CD4-positive, CD25-positive, alpha-beta regulatory T cell (primary cell): Measurements from ENCODE around the gene GIT2. TPM values are rescaled to one million over a fixed set of nuclear protein-coding genes. Genes with fewer than 3 reads are reported as not detected.
A peak's percentile ranks its signal among the peaks of the same experiment; 100 is the strongest.

Source experiments
- ATAC-seq, 2 donors: fragments of 150-1000 bp; cut with Tn5 transposase; one replicate each; pipeline ENCODE4 v1.10.0; 2021; ENCODE audit warnings: low read depth in 2 of 2, moderate number of reproducible peaks in 2 of 2, moderate library complexity in 1 of 2
- DNase-seq, 3 donors: peaks; one replicate each; pipeline versions ENCODE4 v3.0.0 to v3.0.0-alpha.2; 2012 to 2022; ENCODE audit warnings: mixed read lengths in 1 of 3
- H3K27ac ChIP-seq: one replicate; pipeline ENCODE4 v1.7.0; 2013; ENCODE audit warnings: mild to moderate bottlenecking, low read length; ENCODE audit not compliant: insufficient read depth, poor library complexity, severe bottlenecking
- H3K27me3 ChIP-seq: one replicate; pipeline ENCODE4 v1.7.0; 2013; ENCODE audit warnings: low read length; ENCODE audit not compliant: control insufficient read depth, insufficient read depth
- H3K36me3 ChIP-seq: one replicate; pipeline ENCODE4 v1.7.0; 2013; ENCODE audit warnings: mild to moderate bottlenecking, low read length, moderate library complexity; ENCODE audit not compliant: control insufficient read depth, insufficient read depth
- H3K4me1 ChIP-seq: 2 replicates; pipeline ENCODE4 v1.7.0; 2013; ENCODE audit warnings: mild to moderate bottlenecking, low read length; ENCODE audit not compliant: insufficient read depth, control insufficient read depth, poor library complexity, severe bottlenecking
- H3K4me3 ChIP-seq: one replicate; pipeline ENCODE4 v1.7.0; 2013; ENCODE audit warnings: low read depth, mild to moderate bottlenecking, low read length, moderate library complexity
- H3K9me3 ChIP-seq, 2 experiments: 1 replicate in 1 of 2; 2 replicates in 1 of 2; pipeline ENCODE4 v1.7.0; 2013; ENCODE audit warnings: low read length in 2 of 2, mild to moderate bottlenecking in 1 of 2, moderate library complexity in 1 of 2; ENCODE audit not compliant: control insufficient read depth in 2 of 2
- H3K27ac Mint-ChIP-seq, 3 donors: one replicate each; pipeline ENCODE4 v1.8.0; 2020 to 2022; ENCODE audit warnings: mild to moderate bottlenecking in 3 of 3, mixed read lengths in 3 of 3, moderate library complexity in 2 of 3
- H3K27me3 Mint-ChIP-seq: one replicate; pipeline ENCODE4 v1.8.0; 2022; ENCODE audit warnings: mild to moderate bottlenecking, mixed read lengths
- H3K36me3 Mint-ChIP-seq: one replicate; pipeline ENCODE4 v1.8.0; 2020; ENCODE audit warnings: mixed read lengths
- H3K4me1 Mint-ChIP-seq, 4 donors: one replicate each; pipeline ENCODE4 v1.8.0; 2020 to 2022; ENCODE audit warnings: mixed read lengths in 4 of 4, mild to moderate bottlenecking in 1 of 4
- H3K4me3 Mint-ChIP-seq, 4 donors: one replicate each; pipeline ENCODE4 v1.8.0; 2020 to 2022; ENCODE audit warnings: mild to moderate bottlenecking in 4 of 4, mixed read lengths in 4 of 4, moderate library complexity in 3 of 4
- H3K9me3 Mint-ChIP-seq, 7 donors: one replicate each; pipeline ENCODE4 v1.8.0; 2020 to 2022; ENCODE audit warnings: mixed read lengths in 7 of 7, mild to moderate bottlenecking in 3 of 7, moderate library complexity in 2 of 7
- polyA plus RNA-seq, 4 donors: library from polyadenylated mRNA; unstranded; fragments of 300-500 nt; fragmentation: Illumina TruSeq; gene quantifications; one replicate each; pipeline ENCODE4 v1.2.3, GENCODE V29; 2021
- total RNA-seq: library from RNA; stranded (reverse); gene quantifications from one replicate; pipeline ENCODE4 v1.2.3, GENCODE V29; 2022

GIT2 gene
- total and polyA plus RNA-seq, 5 donors from 2014 or later, result 79.0 to 95.3 (median 81.7) TPM

- peaks cover 3 to 14% (median 5%) of the 10 kb centered on the region in 4 donors for H3K4me1 Mint-ChIP-seq
- no peaks in the 10 kb centered on the region for H3K9me3 Mint-ChIP-seq
- H3K36me3 ChIP-seq, result peaks cover 27% of the 10 kb centered on the region
- no peak overlapping the region for H3K4me3 Mint-ChIP-seq
- H3K36me3 Mint-ChIP-seq, result peaks cover 21% of the 10 kb centered on the region
- no peaks in the 10 kb centered on the region for H3K27me3 Mint-ChIP-seq
- H3K4me1 ChIP-seq, result no peaks in the 10 kb centered on the region
- peak overlapping the region in 1 of 3 donors; percentile 63 for H3K27ac Mint-ChIP-seq
- H3K9me3 ChIP-seq, result no peaks in the 10 kb centered on the region
- ATAC-seq (no peak), DNase-seq (no peak)
- no peak overlapping the region for H3K4me3 ChIP-seq
- H3K27ac ChIP-seq, result no peak overlapping the region
- H3K27me3 ChIP-seq, result no peaks in the 10 kb centered on the region
Measured at GRCh38 chr12:109923481-109924245, 72.5 kb downstream of the GIT2 start.

- H3K4me3 ChIP-seq, result no peak overlapping the region
- H3K36me3 Mint-ChIP-seq, result peaks cover 23% of the 10 kb centered on the region
- no peaks in the 10 kb centered on the region for H3K4me1 ChIP-seq
- ATAC-seq, result no peak
- H3K9me3 ChIP-seq, result no peaks in the 10 kb centered on the region
- no peaks in the 10 kb centered on the region for H3K27me3 Mint-ChIP-seq
- no peak for DNase-seq
- H3K9me3 Mint-ChIP-seq, result no peaks in the 10 kb centered on the region
- peaks cover 32% of the 10 kb centered on the region for H3K36me3 ChIP-seq
- H3K27me3 ChIP-seq, result no peaks in the 10 kb centered on the region
- no peak overlapping the region for H3K4me3 Mint-ChIP-seq
- peak overlapping the region in 1 of 3 donors; percentile 63 for H3K27ac Mint-ChIP-seq
- H3K27ac ChIP-seq, result no peak overlapping the region
- peaks cover 3 to 15% (median 5%) of the 10 kb centered on the region in 4 donors for H3K4me1 Mint-ChIP-seq
Measured at GRCh38 chr12:109923038-109923437, 73.1 kb downstream of the GIT2 start.

- H3K4me3 Mint-ChIP-seq, result no peak overlapping the region
- Histone ChIP-seq H3K36me3 (peaks cover 41% of the 10 kb centered on the region), H3K4me1 (no peaks in the 10 kb centered on the region), H3K27ac (no peak overlapping the region), H3K4me3 (no peak overlapping the region), H3K27me3 (no peaks in the 10 kb centered on the region), H3K9me3 (no peaks in the 10 kb centered on the region)
- ATAC-seq (no peak), DNase-seq (no peak)
- H3K27ac Mint-ChIP-seq, result peak overlapping the region in 1 of 3 donors; percentile 59
- no peaks in the 10 kb centered on the region for H3K9me3 Mint-ChIP-seq
- no peaks in the 10 kb centered on the region for H3K27me3 Mint-ChIP-seq
- H3K4me1 Mint-ChIP-seq, result peaks cover 0 to 9% (median 2%) of the 10 kb centered on the region in 4 donors
- H3K36me3 Mint-ChIP-seq, result peaks cover 29% of the 10 kb centered on the region
Measured at GRCh38 chr12:109921982-109922381, 74.2 kb downstream of the GIT2 start.

DNA sequence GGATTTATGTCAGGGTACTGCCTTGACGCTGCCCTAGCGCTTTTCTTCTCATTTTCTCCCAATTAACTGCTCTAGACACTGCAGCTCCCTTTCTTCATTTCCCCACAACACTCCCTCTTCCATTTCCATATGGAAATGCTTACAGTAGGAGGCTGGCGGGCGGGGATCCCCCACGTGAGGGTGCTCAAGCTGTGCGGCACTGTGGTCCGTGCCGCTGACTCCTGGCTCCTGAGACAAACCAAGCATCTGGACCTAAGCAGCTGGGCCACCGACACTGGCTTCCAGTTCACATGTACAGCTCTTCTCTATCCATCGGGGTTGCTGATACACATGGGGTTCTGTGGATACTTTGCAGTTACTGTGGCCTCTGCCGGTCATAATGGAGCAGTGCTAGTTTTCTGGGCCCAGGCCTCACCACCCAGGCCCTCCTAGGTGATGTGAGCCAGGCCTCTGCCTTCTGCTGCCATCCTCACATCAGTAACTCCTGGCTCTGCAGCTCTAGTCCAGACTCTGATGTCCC is 75.8 kb downstream of the GIT2 start:
- Mint-ChIP-seq H3K27me3 (no peaks in the 10 kb centered on the region), H3K4me3 (no peak overlapping the region), H3K9me3 (no peaks in the 10 kb centered on the region), H3K36me3 (peaks cover 41% of the 10 kb centered on the region), H3K4me1 (peaks cover 0 to 9% (median 2%) of the 10 kb centered on the region in 4 donors), H3K27ac (peak overlapping the region in 2 of 3 donors; percentile 51 to 60)
- Histone ChIP-seq H3K36me3 (peaks cover 57% of the 10 kb centered on the region), H3K27me3 (no peaks in the 10 kb centered on the region), H3K27ac (no peak overlapping the region), H3K4me3 (no peak overlapping the region), H3K9me3 (no peaks in the 10 kb centered on the region), H3K4me1 (no peaks in the 10 kb centered on the region)
- no peak for DNase-seq
- no peak for ATAC-seq

GRCh38 chr12:109919456-109919855 is 76.7 kb downstream of the GIT2 start:
- DNase-seq, result no peak
- H3K36me3 Mint-ChIP-seq, result peaks cover 49% of the 10 kb centered on the region
- H3K9me3 Mint-ChIP-seq, result no peaks in the 10 kb centered on the region
- peaks cover 66% of the 10 kb centered on the region for H3K36me3 ChIP-seq
- H3K4me3 ChIP-seq, result no peak overlapping the region
- no peak overlapping the region for H3K27ac Mint-ChIP-seq
- peak overlapping the region in 1 of 4 donors; percentile 32 for H3K4me3 Mint-ChIP-seq
- H3K27ac ChIP-seq, result no peak overlapping the region
- no peaks in the 10 kb centered on the region for H3K9me3 ChIP-seq
- no peak for ATAC-seq
- H3K4me1 Mint-ChIP-seq, result peaks cover 0 to 9% (median 0%) of the 10 kb centered on the region in 4 donors
- H3K27me3 ChIP-seq, result no peaks in the 10 kb centered on the region
- H3K4me1 ChIP-seq, result no peaks in the 10 kb centered on the region
- H3K27me3 Mint-ChIP-seq, result no peaks in the 10 kb centered on the region

DNA sequence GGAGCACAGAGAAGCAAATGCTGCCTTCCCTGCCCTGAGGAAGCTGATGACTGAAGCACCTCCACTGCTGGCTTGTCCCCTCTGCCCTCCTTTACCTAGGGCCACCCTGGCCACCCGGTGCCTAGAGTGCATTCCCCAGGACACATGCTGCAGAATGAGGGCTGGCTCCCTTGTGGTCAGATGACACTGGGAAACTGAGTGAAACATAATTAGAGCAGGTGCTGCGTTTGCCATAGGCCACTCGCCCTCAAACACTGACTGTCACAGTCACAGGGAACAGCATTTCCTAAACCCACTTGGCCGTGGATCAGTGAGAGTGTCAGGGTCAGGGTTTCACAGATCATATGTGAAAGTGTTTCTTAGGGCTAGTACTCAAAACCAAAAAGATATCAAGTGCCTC is 80.1 kb downstream of the GIT2 start:
- Mint-ChIP-seq H3K9me3 (no peaks in the 10 kb centered on the region), H3K4me1 (peaks cover 0 to 8% (median 0%) of the 10 kb centered on the region in 4 donors), H3K36me3 (peaks cover 61% of the 10 kb centered on the region), H3K4me3 (no peak overlapping the region), H3K27ac (no peak overlapping the region), H3K27me3 (no peaks in the 10 kb centered on the region)
- ATAC-seq, result no peak
- Histone ChIP-seq H3K36me3 (peaks cover 92% of the 10 kb centered on the region), H3K27ac (no peak overlapping the region), H3K9me3 (no peaks in the 10 kb centered on the region), H3K27me3 (no peaks in the 10 kb centered on the region), H3K4me1 (no peaks in the 10 kb centered on the region), H3K4me3 (no peak overlapping the region)
- DNase-seq, result no peak

DNA sequence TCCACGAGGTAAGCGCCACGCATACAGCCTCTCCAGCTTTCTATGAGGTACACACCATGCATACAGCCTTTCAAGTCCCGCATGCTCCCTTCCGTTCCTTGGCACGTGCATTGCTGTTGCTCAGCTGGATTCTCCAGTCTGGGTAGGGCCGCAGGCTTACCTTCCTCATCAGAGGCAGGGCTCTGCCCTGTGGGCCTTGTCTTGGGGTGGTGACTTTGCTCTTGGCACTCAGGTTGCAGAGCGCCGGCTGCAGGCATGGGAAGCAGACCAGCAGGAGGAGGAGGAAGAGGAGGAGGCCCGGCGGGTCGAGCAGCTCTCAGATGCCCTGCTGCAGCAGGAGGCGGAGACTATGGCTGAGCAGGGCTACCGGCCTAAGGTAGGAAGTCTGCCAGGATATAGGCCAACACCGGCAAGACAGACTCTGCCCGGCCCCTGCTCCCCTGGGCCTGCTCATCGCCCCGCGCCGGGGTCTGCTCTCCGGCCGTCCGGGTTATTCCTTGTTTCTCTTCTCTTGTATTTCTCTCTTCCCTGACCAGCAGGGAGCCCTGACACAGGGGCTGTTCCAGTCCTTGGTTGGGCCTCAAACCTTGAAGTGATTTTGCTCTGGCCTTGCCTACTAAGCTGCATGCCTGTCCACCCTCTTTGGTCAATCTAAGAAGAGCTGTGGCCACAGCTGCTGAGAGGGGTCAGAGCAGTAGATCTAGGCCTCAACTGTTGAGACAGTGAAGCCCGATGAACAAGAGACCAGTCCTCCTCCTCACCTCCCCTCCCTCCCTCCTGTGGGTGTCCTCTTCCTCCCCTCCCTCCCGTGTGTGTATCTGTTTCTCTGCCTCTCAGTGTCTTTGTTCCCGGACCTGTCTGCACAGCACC is 80.8 kb downstream of the GIT2 start:
- Mint-ChIP-seq H3K4me1 (peaks cover 0 to 6% (median 2%) of the 10 kb centered on the region in 4 donors), H3K27ac (no peak overlapping the region), H3K27me3 (no peaks in the 10 kb centered on the region), H3K36me3 (peaks cover 61% of the 10 kb centered on the region), H3K9me3 (no peaks in the 10 kb centered on the region), H3K4me3 (no peak overlapping the region)
- Histone ChIP-seq H3K36me3 (peaks cover 92% of the 10 kb centered on the region), H3K9me3 (no peaks in the 10 kb centered on the region), H3K4me3 (no peak overlapping the region), H3K27me3 (no peaks in the 10 kb centered on the region), H3K4me1 (no peaks in the 10 kb centered on the region), H3K27ac (no peak overlapping the region)
- no peak for ATAC-seq
- no peak for DNase-seq
